Large intestine (tissue), 3 donors: ENCODE results near the gene MCMBP. TPM values are rescaled to one million over a fixed set of nuclear protein-coding genes. Genes with fewer than 3 reads are reported as not detected.
"Not testable (repeated sequence)": the region's sequence is repeated elsewhere in the genome, so short reads cannot be mapped to it uniquely, and the experiment has no call there.

Experiments
- DNase-seq, 2 donors: peaks; one replicate each; pipeline versions ENCODE4 v3.0.0 to v3.0.0-alpha.2; 2013
- H3K27ac ChIP-seq: one replicate; pipeline ENCODE4 v1.5.1; 2013; ENCODE audit warnings: low read length
- H3K27me3 ChIP-seq: 2 replicates; pipeline ENCODE4 v1.6.1; 2013; ENCODE audit warnings: low read length; ENCODE audit not compliant: control insufficient read depth, insufficient read depth
- H3K36me3 ChIP-seq: 2 replicates; pipeline ENCODE4 v1.6.1; 2013; ENCODE audit warnings: low read length; ENCODE audit not compliant: control insufficient read depth, insufficient read depth
- H3K4me1 ChIP-seq: one replicate; pipeline ENCODE4 v1.6.1; 2013; ENCODE audit warnings: low read length; ENCODE audit not compliant: control insufficient read depth, insufficient read depth
- H3K4me3 ChIP-seq: one replicate; pipeline ENCODE4 v1.5.1; 2013; ENCODE audit warnings: low read length
- H3K9me3 ChIP-seq: one replicate; pipeline ENCODE4 v1.6.1; 2013; ENCODE audit warnings: mild to moderate bottlenecking, low read depth, low read length, moderate library complexity; ENCODE audit not compliant: control insufficient read depth
- WGBS: methylation state at CpG from one replicate; pipeline ENCODE4 v1.1.5; 2013; ENCODE audit warnings: low lambda C conversion rate; ENCODE audit not compliant: insufficient coverage; 5-methylcytosine and 5-hydroxymethylcytosine counted together
- polyA plus RNA-seq: library from polyadenylated mRNA; unstranded; fragments of 120-200 nt; gene quantifications from one replicate; pipeline ENCODE4 v1.2.1, GENCODE V29; 2013

Gene MCMBP
- polyA plus RNA-seq, 1 donor: 39.6 TPM

DNA sequence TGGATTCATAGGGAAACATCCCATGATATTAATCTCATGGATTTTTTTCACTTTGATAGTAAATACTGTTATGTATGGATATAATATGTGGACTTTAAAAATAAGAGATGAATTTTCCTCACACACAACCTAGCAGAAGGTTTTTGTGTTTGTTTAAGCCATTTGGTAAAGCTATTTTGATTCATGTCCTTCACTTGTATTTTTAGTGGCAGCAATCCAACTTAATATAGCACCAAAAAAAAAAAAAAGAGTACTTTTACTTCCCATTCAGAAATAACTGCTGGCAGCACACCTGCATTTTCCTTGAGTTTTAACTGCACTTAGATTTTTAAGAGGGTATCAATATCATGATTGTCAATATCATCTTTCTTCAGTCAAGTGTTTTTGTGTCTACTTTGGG lies 60.0 kb downstream of the MCMBP start:
- Histone ChIP-seq H3K4me1 (no peaks in the 10 kb centered on the region), H3K27me3 (no peaks in the 10 kb centered on the region), H3K27ac (no peak overlapping the region), H3K4me3 (no peak overlapping the region), H3K9me3 (no peaks in the 10 kb centered on the region), H3K36me3 (peaks cover 3% of the 10 kb centered on the region)
- no peak for DNase-seq

DNA sequence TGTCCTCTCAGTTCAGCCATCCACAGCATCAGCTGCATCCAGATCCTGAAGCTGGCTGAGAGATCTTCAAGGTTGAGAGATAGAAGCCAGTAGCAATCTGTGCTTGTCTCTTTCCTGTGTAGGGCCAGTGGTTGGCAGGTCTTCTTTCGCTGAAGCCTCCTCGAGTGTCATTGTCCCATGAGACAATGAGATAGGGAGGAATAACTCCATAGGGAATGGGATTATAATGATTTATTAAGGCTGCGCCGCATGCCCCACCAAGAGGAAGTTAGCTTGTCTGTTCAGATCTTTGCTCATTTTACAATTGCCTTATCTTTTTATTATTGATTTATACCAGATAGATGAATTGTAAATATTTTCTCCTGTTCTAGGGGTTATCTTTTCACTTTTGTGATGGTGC lies 61.5 kb downstream of the MCMBP start:
- H3K36me3 ChIP-seq: peaks cover 3% of the 10 kb centered on the region
- no peaks in the 10 kb centered on the region for H3K9me3 ChIP-seq
- no peak for DNase-seq
- H3K4me1 ChIP-seq: no peaks in the 10 kb centered on the region
- WGBS: no CpG with 5 or more reads among the region's 4 CpGs
- no peaks in the 10 kb centered on the region for H3K27me3 ChIP-seq
- no peak overlapping the region for H3K4me3 ChIP-seq
- no peak overlapping the region for H3K27ac ChIP-seq

DNA sequence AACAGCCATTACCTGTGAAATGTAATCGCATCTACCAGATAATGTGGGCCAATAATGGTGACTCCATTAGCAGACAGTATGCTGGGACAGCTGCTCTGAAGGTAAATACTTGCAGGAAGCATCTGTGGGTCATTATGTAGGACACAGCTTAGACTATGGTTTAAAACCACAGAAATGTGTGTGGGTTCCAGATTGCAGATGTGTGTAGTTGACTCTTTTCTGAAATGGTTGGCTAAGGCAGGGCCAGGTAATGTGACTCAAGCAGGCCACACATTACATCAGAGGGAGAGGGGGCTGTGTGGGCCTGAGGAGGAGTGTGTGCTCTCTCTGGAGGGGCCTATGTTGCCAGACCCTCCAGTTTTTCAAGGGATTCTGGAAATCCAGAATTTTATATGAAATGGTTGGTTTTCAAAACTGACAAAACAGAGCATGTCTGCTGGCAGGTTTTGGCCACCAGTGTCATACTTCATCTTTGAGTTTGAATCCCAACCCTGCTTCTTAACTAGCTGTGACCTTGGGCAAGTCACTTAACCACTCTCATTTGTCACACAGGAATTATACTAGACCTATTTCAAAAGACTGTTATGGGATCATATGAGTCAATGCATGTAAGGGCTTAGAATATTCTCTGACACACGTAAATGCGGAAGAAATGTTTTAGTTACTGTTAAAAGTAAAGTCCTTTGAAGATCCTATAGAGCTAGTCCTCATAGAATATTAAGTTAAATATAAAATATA lies 64.5 kb downstream of the MCMBP start:
- no peaks in the 10 kb centered on the region for H3K4me1 ChIP-seq
- DNase-seq: peak in 1 of 2 donors; percentile 24
- no peaks in the 10 kb centered on the region for H3K27me3 ChIP-seq
- H3K36me3 ChIP-seq: peaks cover 7% of the 10 kb centered on the region
- H3K27ac ChIP-seq: no peak overlapping the region
- 92% methylated on average over 2 of the region's 3 CpGs for WGBS
- no peak overlapping the region for H3K4me3 ChIP-seq
- H3K9me3 ChIP-seq: no peaks in the 10 kb centered on the region

DNA sequence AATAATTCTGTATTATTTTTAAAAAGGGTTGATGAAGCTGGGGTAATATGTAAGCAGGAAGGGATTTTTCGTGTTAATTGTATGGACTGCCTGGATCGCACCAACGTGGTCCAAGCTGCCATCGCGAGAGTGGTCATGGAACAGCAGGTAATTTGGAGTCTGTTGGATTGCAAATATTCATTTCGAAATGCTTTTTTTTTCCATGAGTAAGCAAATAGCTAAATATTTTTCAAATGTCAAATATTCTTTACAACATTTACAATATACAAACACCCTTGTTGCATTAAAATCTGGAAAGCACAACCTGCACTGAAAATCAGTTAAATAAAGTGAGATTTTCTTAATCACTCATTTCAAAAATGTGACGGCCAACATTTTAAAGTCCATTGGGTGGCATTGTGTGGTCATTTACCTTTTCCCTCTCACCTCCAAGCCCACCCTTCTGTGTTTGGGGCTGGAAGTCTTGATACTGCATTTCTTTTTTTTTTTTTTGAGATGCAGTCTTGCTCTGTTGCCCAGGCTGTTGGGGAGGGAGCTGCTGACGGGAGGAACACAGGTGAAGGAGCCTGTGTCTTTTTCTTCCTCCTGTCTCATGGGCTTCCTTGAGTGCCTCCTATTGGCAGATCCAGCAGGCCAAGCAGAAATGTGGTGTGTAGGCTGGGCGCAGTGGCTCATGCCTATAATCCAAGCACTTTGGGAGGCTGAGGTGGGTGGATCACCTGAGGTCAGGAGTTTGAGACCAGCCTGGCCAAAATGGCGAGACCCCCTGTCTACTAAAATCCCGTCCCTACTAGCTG lies 66.1 kb downstream of the MCMBP start:
- DNase-seq: no peak
- no peak overlapping the region for H3K27ac ChIP-seq
- WGBS: 100% methylated on average over 2 of the region's 11 CpGs

DNA sequence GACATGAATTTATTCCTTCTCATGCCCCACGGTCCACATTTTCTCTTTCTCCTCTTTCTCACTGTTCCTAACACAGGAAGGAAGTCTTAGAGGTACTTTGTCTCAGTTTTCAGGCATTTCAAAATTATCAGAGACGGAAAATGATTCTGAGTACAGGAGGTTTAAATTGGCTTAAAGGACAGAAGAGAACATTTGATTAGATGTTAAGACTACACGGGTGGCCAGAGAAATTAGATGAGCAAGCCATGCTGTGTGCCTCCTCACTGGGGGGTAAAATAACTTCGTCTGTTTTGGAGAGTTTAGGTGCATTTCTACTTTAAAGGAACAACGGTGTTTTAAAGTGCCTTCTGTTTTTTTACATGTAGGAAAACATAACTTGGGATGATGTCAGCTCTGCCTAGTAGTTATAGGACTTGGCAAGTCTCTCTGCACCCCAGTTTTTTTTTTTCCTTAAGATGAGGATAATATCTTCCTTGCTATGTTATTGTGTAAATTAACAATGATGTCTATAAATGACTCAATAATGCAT lies 66.9 kb downstream of the MCMBP start:
- Histone ChIP-seq H3K4me1 (no peaks in the 10 kb centered on the region), H3K9me3 (no peaks in the 10 kb centered on the region), H3K27me3 (no peaks in the 10 kb centered on the region), H3K27ac (no peak overlapping the region), H3K4me3 (no peak overlapping the region), H3K36me3 (peaks cover 7% of the 10 kb centered on the region)
- 83% methylated on average over 3 of the region's 5 CpGs for WGBS
- DNase-seq: no peak

More for the DNA sequence above, 66.1 kb downstream of the MCMBP start:
- Histone ChIP-seq H3K4me1 (no peaks in the 10 kb centered on the region), H3K4me3 (no peak overlapping the region), H3K27me3 (no peaks in the 10 kb centered on the region), H3K9me3 (no peaks in the 10 kb centered on the region), H3K36me3 (peaks cover 7% of the 10 kb centered on the region)

DNA sequence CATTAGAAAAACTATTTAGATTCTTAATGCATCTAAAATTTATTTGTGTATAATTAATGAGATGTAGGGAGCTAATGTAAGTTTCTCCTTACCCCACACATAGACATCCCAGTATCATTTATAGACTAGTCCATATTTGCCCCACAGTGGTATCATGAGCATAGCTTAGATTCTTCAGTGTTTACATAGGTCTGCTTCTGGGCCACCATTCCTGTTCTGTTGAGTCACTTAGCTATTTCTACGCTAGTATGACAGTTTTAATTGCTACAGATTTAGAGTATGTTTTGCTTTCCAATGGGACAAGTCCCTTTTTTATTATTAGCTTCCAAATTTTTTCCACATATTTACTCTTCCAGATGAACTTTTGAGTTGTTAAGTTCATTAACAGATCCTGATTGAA lies 69.4 kb downstream of the MCMBP start:
- no peak for DNase-seq
- H3K27ac ChIP-seq: no peak overlapping the region
- 100% methylated on average over 1 of the region's 1 CpG for WGBS
- no peaks in the 10 kb centered on the region for H3K27me3 ChIP-seq
- H3K36me3 ChIP-seq: peaks cover 7% of the 10 kb centered on the region
- no peak overlapping the region for H3K4me3 ChIP-seq
- H3K4me1 ChIP-seq: no peaks in the 10 kb centered on the region
- H3K9me3 ChIP-seq: no peaks in the 10 kb centered on the region

DNA sequence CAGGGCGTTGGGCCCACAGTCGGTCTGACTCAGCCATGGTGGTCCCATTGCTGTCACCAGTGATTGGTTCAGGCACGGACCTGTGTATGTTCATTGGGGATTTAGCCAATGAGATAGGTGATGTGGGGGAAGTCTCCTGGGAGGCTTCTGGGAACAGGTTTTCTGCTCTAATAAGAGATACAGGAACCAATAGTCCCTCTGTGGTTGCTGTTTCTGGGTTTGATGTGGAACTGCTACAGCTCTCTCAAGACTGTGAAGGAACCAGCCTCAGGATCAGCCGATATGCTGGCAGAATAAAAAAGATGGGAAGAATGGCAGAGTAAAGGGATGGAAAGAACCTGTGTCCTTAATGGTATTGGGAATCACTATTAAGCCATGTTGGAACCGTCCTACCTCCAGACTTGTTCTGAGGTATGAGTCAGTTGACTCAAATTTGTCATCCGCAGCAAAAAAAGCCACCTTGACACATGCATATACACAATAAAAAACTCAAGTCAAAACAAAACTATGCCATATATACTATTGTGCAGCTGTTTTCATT lies 70.6 kb downstream of the MCMBP start:
- no peak for DNase-seq
- Histone ChIP-seq H3K36me3 (peaks cover 6% of the 10 kb centered on the region), H3K9me3 (no peaks in the 10 kb centered on the region), H3K27me3 (no peaks in the 10 kb centered on the region), H3K27ac (no peak overlapping the region), H3K4me1 (no peaks in the 10 kb centered on the region), H3K4me3 (no peak overlapping the region)
- WGBS: 60% methylated on average over 1 of the region's 6 CpGs

DNA sequence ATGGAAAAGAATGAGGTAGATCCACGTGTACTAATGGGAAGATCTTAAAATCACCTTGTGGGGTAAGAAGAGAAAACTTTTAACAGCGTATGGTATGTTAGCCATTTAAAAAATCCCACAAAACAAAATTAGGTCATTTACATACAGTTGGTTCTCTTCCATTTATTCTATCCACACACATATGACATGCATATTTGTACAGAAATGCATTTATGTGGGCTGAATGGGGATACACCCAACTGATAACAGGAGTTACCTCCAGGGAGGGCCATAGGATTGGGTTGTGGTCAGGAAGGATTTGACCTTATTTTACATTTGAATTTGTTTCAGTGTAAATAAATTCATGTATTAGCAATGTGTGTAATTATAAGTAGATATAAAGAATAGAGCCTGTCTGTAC lies 71.5 kb downstream of the MCMBP start:
- WGBS: no CpG with 5 or more reads among the region's 2 CpGs
- peaks cover 10% of the 10 kb centered on the region for H3K36me3 ChIP-seq

DNA sequence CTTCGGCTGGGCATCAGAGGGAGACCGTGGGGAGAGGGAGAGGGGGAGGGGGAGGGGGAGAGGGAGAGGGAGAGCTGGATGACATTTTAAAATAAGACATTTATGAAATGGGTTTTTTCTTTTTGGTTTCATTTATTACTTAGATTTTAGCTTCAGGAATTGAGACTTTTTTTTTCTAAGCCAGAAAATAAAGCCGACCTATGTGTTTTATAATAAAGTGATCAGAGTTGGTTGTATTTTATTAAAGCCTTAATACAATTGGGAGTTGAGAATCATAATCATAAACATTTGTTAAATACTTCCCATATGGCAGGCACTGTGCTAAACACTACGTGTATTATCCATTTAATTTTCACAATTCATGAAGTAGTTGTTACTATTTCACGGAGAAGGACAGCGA lies 76.6 kb downstream of the MCMBP start:
- no peak for DNase-seq
- Histone ChIP-seq H3K9me3 (no peaks in the 10 kb centered on the region), H3K27ac (no peak overlapping the region), H3K4me1 (no peaks in the 10 kb centered on the region), H3K36me3 (peaks cover 6% of the 10 kb centered on the region), H3K27me3 (no peaks in the 10 kb centered on the region), H3K4me3 (no peak overlapping the region)
- 100% methylated on average over 1 of the region's 6 CpGs for WGBS

More for the DNA sequence above, 71.5 kb downstream of the MCMBP start:
- Histone ChIP-seq H3K9me3 (no peaks in the 10 kb centered on the region), H3K4me3 (no peak overlapping the region), H3K27ac (no peak overlapping the region), H3K27me3 (no peaks in the 10 kb centered on the region), H3K4me1 (no peaks in the 10 kb centered on the region)
- no peak for DNase-seq

DNA sequence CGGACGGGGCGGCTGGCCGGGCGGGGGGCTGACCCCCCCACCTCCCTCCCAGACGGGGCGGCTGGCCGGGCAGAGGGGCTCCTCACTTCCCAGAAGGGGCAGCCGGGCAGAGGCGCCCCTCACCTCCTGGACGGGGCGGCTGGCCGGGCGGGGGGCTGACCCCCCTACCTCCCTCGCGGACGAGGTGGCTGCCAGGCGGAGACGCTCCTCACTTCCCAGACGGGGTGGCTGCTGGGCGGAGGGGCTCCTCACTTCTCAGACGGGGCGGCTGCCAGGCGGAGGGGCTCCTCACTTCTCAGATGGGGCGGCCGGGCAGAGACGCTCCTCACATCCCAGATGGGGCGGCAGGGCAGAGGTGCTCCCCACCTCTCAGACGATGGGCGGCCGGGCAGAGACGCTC lies 77.5 kb downstream of the MCMBP start:
- H3K9me3 ChIP-seq, H3K4me1 ChIP-seq, H3K27ac ChIP-seq, H3K27me3 ChIP-seq, H3K36me3 ChIP-seq, DNase-seq, H3K4me3 ChIP-seq: not testable (repeated sequence)
- no CpG with 5 or more reads among the region's 32 CpGs for WGBS
